MM.1S (cell line): ENCODE results near the gene SIM2.

Source experiments
- DNase-seq: peaks from one replicate; pipeline ENCODE4 v3.0.0-alpha.2; 2015
- H2AFZ ChIP-seq: fragments of 300-600 bp; sonication (generic); 2 replicates; pipeline ENCODE4 v1.6.0; 2016; ENCODE audit warnings: antibody characterized with exemption, low read length
- H3F3A ChIP-seq: fragments of 300-600 bp; sonication (generic); 2 replicates; pipeline ENCODE4 v1.6.1; 2016; ENCODE audit warnings: mild to moderate bottlenecking, antibody characterized with exemption, low read length, moderate library complexity, mixed read lengths; ENCODE audit not compliant: insufficient read depth
- H3K27ac ChIP-seq: fragments of 300-600 bp; sonication (generic); 2 replicates; pipeline ENCODE4 v1.5.1; 2016; ENCODE audit warnings: mild to moderate bottlenecking, low read length
- H3K27me3 ChIP-seq: fragments of 300-600 bp; sonication (generic); replicated peaks from 2 replicates; pipeline ENCODE4 v1.6.0; 2016; ENCODE audit warnings: low read length; ENCODE audit not compliant: insufficient read depth
- H3K36me3 ChIP-seq: fragments of 300-600 bp; sonication (generic); replicated peaks from 2 replicates; pipeline ENCODE4 v1.6.1; 2016; ENCODE audit warnings: mild to moderate bottlenecking, low read length, mixed read lengths; ENCODE audit not compliant: insufficient read depth
- H3K4me1 ChIP-seq: fragments of 300-600 bp; sonication (generic); 2 replicates; pipeline ENCODE4 v1.6.1; 2016; ENCODE audit warnings: low read length, mixed read lengths
- H3K4me2 ChIP-seq: fragments of 300-600 bp; sonication (generic); 2 replicates; pipeline ENCODE4 v1.6.0; 2016; ENCODE audit warnings: low read depth, low read length
- H3K4me3 ChIP-seq: fragments of 300-600 bp; sonication (generic); 2 replicates; pipeline ENCODE4 v1.5.1; 2016; ENCODE audit warnings: low read length, mixed read lengths
- H3K79me2 ChIP-seq: fragments of 300-600 bp; sonication (generic); 2 replicates; pipeline ENCODE4 v1.6.1; 2016; ENCODE audit warnings: mixed run types, low read length, mixed read lengths
- H3K9ac ChIP-seq: fragments of 300-600 bp; sonication (generic); 2 replicates; pipeline ENCODE4 v1.6.1; 2016; ENCODE audit warnings: low read length, mixed read lengths
- H3K9me2 ChIP-seq: fragments of 300-600 bp; sonication (generic); replicated peaks from 2 replicates; pipeline ENCODE4 v1.6.1; 2016; ENCODE audit warnings: mild to moderate bottlenecking, low read length, mixed read lengths; ENCODE audit not compliant: insufficient read depth
- H3K9me3 ChIP-seq: fragments of 300-600 bp; sonication (generic); replicated peaks from 2 replicates; pipeline ENCODE4 v1.6.1; 2016; ENCODE audit warnings: mild to moderate bottlenecking, low read length, mixed read lengths; ENCODE audit not compliant: insufficient read depth
- H4K20me1 ChIP-seq: fragments of 300-600 bp; sonication (generic); 2 replicates; pipeline ENCODE4 v1.6.1; 2016; ENCODE audit warnings: mild to moderate bottlenecking, low read length, moderate library complexity, mixed read lengths; ENCODE audit not compliant: insufficient read depth
- EZH2 ChIP-seq: fragments of 300-600 bp; sonication (generic); optimal IDR thresholded peaks from 2 replicates; pipeline ENCODE3; 2017; ENCODE audit warnings: low read depth, mild to moderate bottlenecking, antibody characterized with exemption, low read length, mixed read lengths
- EZH2phosphoT487 ChIP-seq: fragments of 300-600 bp; sonication (generic); IDR thresholded peaks from 2 replicates; pipeline ENCODE4 v1.6.1; 2018; ENCODE audit warnings: antibody characterized with exemption, low read length
- TF ChIP-seq, protein P1 (sequence below): fragments of 300-600 bp; sonication (generic); IDR thresholded peaks from 2 replicates; pipeline ENCODE4 v1.5.1; 2016; ENCODE audit warnings: antibody characterized with exemption, low read length, mixed read lengths

SIM2 gene

DNA sequence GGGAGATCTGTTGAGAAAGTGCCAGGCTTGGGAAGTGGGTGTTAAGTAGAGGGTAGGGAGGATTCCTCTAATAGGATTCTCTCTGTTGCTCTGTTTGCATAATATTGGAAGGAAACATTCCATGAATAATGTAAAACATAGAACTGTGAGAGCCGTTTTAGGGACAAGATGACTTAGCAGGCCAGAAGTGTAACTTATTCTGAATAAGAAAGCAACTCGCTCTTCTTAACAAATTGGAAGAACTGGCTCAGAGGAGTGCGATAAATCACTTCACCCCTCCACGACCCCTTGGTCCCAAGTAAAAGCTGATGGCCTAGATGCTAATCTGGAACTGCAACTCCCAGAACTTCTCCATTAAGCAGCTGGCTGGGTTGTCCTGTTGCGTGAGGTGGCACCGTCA, 19.1 kb downstream of the SIM2 start:
- no peak for TF ChIP-seq EZH2
- TF ChIP-seq, protein P1, sequence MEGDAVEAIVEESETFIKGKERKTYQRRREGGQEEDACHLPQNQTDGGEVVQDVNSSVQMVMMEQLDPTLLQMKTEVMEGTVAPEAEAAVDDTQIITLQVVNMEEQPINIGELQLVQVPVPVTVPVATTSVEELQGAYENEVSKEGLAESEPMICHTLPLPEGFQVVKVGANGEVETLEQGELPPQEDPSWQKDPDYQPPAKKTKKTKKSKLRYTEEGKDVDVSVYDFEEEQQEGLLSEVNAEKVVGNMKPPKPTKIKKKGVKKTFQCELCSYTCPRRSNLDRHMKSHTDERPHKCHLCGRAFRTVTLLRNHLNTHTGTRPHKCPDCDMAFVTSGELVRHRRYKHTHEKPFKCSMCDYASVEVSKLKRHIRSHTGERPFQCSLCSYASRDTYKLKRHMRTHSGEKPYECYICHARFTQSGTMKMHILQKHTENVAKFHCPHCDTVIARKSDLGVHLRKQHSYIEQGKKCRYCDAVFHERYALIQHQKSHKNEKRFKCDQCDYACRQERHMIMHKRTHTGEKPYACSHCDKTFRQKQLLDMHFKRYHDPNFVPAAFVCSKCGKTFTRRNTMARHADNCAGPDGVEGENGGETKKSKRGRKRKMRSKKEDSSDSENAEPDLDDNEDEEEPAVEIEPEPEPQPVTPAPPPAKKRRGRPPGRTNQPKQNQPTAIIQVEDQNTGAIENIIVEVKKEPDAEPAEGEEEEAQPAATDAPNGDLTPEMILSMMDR, result no peak
- no peak for TF ChIP-seq EZH2phosphoT487
- Histone ChIP-seq H3K27ac (no peak overlapping the region), H3K9me3 (no peaks in the 10 kb centered on the region), H3K9me2 (no peaks in the 10 kb centered on the region), H4K20me1 (no peaks in the 10 kb centered on the region), H3K4me3 (no peak overlapping the region), H3K27me3 (no peaks in the 10 kb centered on the region), H3K36me3 (no peaks in the 10 kb centered on the region), H3K4me2 (no peak overlapping the region), H2AFZ (no peak overlapping the region), H3K79me2 (no peaks in the 10 kb centered on the region), H3K9ac (no peak overlapping the region), H3F3A (no peaks in the 10 kb centered on the region), H3K4me1 (no peaks in the 10 kb centered on the region)
- DNase-seq, result no peak

DNA sequence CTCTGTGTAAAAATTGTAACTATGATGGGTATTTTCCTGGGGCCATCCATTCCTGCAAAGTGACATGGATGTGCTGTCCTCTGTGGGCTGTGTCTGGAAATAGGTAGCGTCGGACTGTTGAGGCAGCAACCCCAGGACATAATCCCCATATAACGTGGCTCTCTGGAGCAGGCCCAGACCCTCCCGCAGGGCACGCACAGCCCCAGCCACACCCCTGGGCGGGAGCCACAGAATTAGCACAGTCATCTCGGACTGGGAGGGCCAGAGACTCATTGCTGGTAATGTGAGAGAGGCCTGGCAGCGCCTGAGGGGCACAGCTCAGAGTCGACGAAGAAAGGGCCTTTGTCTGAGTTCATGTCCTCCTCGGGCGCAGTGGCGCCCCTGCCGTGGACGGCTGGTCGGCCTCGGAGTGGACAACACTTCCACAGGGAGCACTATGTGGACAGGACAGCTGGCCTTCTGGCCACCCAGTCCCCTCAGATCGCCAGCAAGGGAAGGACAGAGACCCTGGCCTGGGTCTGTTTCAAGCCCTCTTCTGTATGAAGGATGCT, 20.1 kb downstream of the SIM2 start:
- H3K36me3 ChIP-seq, result no peaks in the 10 kb centered on the region
- H3K27ac ChIP-seq, result no peak overlapping the region
- no peaks in the 10 kb centered on the region for H3F3A ChIP-seq
- H3K27me3 ChIP-seq, result no peaks in the 10 kb centered on the region
- no peak for DNase-seq
- no peak overlapping the region for H3K9ac ChIP-seq
- TF ChIP-seq, protein P1, result no peak
- TF ChIP-seq EZH2phosphoT487 (no peak), EZH2 (no peak)
- no peaks in the 10 kb centered on the region for H3K79me2 ChIP-seq
- no peaks in the 10 kb centered on the region for H4K20me1 ChIP-seq
- no peaks in the 10 kb centered on the region for H3K9me3 ChIP-seq
- no peak overlapping the region for H2AFZ ChIP-seq
- H3K4me1 ChIP-seq, result no peaks in the 10 kb centered on the region
- H3K9me2 ChIP-seq, result no peaks in the 10 kb centered on the region
- no peak overlapping the region for H3K4me3 ChIP-seq
- no peak overlapping the region for H3K4me2 ChIP-seq

DNA sequence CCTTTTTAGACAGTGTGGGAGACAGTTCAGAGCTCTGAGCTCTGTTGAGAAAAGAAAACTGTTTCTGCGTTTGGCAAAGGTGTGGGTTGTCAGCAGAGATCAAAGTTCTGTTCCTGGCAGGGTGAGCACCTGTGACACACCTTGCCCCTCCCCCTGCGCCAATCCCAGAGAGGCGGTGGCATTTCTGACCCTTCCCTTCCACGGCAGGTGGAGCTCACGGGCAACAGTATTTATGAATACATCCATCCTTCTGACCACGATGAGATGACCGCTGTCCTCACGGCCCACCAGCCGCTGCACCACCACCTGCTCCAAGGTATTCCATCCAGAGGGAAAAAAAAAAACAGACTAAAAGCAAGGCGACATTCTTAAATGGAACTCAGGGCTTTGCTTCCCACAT, 20.7 kb downstream of the SIM2 start:
- Histone ChIP-seq H3K4me1 (no peaks in the 10 kb centered on the region), H3K27me3 (no peaks in the 10 kb centered on the region), H3K4me3 (no peak overlapping the region), H4K20me1 (no peaks in the 10 kb centered on the region), H3K27ac (no peak overlapping the region), H3K79me2 (no peaks in the 10 kb centered on the region), H3F3A (no peaks in the 10 kb centered on the region), H3K9ac (no peak overlapping the region), H3K36me3 (no peaks in the 10 kb centered on the region), H3K9me3 (no peaks in the 10 kb centered on the region), H2AFZ (no peak overlapping the region), H3K4me2 (no peak overlapping the region), H3K9me2 (no peaks in the 10 kb centered on the region)
- TF ChIP-seq, protein P1, result no peak
- no peak for TF ChIP-seq EZH2
- TF ChIP-seq EZH2phosphoT487, result no peak
- no peak for DNase-seq
